Immature natural killer cell (primary cell): ENCODE measurements around the gene PCBP3. TPM values are rescaled to one million over a fixed set of nuclear protein-coding genes. Genes with fewer than 3 reads are reported as not detected.

ENCODE experiments used
- DNase-seq, 3 donors: peaks; one replicate each; pipeline ENCODE4 v3.0.0; 2022; ENCODE audit warnings: mixed read lengths in 1 of 3
- H3K27ac Mint-ChIP-seq, 6 donors: one replicate each; pipeline ENCODE4 v1.8.0; 2020; ENCODE audit warnings: mixed read lengths in 6 of 6, mild to moderate bottlenecking in 5 of 6, inconsistent platforms in 4 of 6, moderate library complexity in 3 of 6
- H3K27me3 Mint-ChIP-seq, 3 donors: one replicate each; pipeline ENCODE4 v1.8.0; 2020 to 2021; ENCODE audit warnings: low read depth in 3 of 3, mild to moderate bottlenecking in 3 of 3, mixed read lengths in 3 of 3, moderate library complexity in 3 of 3, inconsistent platforms in 1 of 3
- H3K36me3 Mint-ChIP-seq, 3 donors: one replicate each; pipeline ENCODE4 v1.8.0; 2020; ENCODE audit warnings: mixed read lengths in 3 of 3, inconsistent platforms in 2 of 3, mild to moderate bottlenecking in 2 of 3
- H3K4me1 Mint-ChIP-seq, 2 donors: one replicate each; pipeline ENCODE4 v1.8.0; 2020; ENCODE audit warnings: inconsistent platforms in 2 of 2, mild to moderate bottlenecking in 2 of 2, mixed read lengths in 2 of 2, moderate library complexity in 1 of 2
- H3K4me3 Mint-ChIP-seq, 5 donors: one replicate each; pipeline ENCODE4 v1.8.0; 2020; ENCODE audit warnings: mild to moderate bottlenecking in 5 of 5, mixed read lengths in 5 of 5, inconsistent platforms in 3 of 5, moderate library complexity in 3 of 5
- H3K9me3 Mint-ChIP-seq, 6 donors: one replicate each; pipeline ENCODE4 v1.8.0; 2020; ENCODE audit warnings: mild to moderate bottlenecking in 6 of 6, mixed read lengths in 6 of 6, inconsistent platforms in 4 of 6, moderate library complexity in 3 of 6
- polyA plus RNA-seq, 3 donors: library from polyadenylated mRNA; unstranded; fragments of 300-500 nt; fragmentation: Illumina TruSeq; gene quantifications; one replicate each; pipeline ENCODE4 v1.2.3, GENCODE V29; 2021

Gene PCBP3
- polyA plus RNA-seq, 3 donors from 2014 or later, result 0.27 to 0.71 TPM; not detected in 1

DNA sequence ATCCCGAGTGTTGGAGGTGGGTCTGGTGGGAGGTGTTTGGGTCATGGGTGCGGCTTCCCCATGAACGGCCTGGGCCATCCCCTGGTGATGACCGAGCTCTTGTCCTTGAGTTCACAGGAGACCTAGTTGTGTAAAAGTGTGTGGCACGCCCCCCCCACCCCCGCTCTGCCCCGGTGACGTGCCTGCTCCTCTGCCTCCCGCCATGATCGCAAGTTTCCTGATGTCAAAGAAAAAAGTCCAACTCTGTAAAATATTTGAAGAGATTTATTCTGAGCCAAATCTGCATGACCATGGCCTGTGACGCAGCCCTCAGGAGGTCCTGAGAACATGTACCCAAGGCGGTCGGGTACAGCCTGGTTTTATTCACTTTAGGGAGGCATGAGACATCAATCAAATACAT lies 212.9 kb downstream of the PCBP3 start:
- Mint-ChIP-seq H3K9me3 (no peaks in the 10 kb centered on the region), H3K4me1 (peaks cover 0 to 1% of the 10 kb centered on the region in 2 donors), H3K36me3 (no peaks in the 10 kb centered on the region), H3K4me3 (no peak overlapping the region), H3K27ac (no peak overlapping the region), H3K27me3 (peaks cover 0 to 7% (median 2%) of the 10 kb centered on the region in 3 donors)
- DNase-seq, result no peak

GRCh38 chr21:45856906-45857305 lies 213.4 kb downstream of the PCBP3 start:
- Mint-ChIP-seq H3K4me3 (no peak overlapping the region), H3K36me3 (no peaks in the 10 kb centered on the region), H3K27ac (no peak overlapping the region), H3K9me3 (no peaks in the 10 kb centered on the region), H3K4me1 (peaks cover 0 to 1% of the 10 kb centered on the region in 2 donors), H3K27me3 (peaks cover 0 to 8% (median 2%) of the 10 kb centered on the region in 3 donors)
- DNase-seq, result no peak

DNA sequence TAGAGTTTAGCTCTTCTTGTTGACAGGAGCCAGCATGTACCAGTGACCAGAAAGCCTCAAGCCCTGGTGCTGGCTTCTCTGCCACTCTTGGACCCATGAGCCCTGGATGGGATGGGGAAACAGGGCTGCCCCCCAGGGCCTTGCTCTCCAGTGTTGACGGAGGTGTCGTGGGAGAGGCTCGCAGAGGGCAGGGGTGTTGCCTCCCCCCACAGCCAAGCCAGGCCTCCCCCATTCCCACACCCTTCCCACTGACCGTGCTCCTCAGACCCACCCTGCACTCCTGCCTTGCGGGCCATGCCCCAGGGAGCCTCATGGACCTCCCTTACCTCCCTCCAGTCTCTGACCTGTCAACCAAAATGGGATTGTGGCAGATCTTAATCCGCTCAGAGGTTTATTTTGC lies 214.2 kb downstream of the PCBP3 start:
- Mint-ChIP-seq H3K36me3 (no peaks in the 10 kb centered on the region), H3K27me3 (peaks cover 0 to 8% (median 4%) of the 10 kb centered on the region in 3 donors), H3K9me3 (no peaks in the 10 kb centered on the region), H3K4me1 (peaks cover 0 to 1% of the 10 kb centered on the region in 2 donors), H3K27ac (no peak overlapping the region), H3K4me3 (no peak overlapping the region)
- no peak for DNase-seq

- DNase-seq, result no peak
- Mint-ChIP-seq H3K27ac (no peak overlapping the region), H3K36me3 (no peaks in the 10 kb centered on the region), H3K4me3 (no peak overlapping the region), H3K27me3 (peaks cover 0 to 6% (median 4%) of the 10 kb centered on the region in 3 donors), H3K9me3 (no peaks in the 10 kb centered on the region), H3K4me1 (peaks cover 0 to 1% of the 10 kb centered on the region in 2 donors)
Observed at GRCh38 chr21:45858180-45858579, 214.7 kb downstream of the PCBP3 start.

DNA sequence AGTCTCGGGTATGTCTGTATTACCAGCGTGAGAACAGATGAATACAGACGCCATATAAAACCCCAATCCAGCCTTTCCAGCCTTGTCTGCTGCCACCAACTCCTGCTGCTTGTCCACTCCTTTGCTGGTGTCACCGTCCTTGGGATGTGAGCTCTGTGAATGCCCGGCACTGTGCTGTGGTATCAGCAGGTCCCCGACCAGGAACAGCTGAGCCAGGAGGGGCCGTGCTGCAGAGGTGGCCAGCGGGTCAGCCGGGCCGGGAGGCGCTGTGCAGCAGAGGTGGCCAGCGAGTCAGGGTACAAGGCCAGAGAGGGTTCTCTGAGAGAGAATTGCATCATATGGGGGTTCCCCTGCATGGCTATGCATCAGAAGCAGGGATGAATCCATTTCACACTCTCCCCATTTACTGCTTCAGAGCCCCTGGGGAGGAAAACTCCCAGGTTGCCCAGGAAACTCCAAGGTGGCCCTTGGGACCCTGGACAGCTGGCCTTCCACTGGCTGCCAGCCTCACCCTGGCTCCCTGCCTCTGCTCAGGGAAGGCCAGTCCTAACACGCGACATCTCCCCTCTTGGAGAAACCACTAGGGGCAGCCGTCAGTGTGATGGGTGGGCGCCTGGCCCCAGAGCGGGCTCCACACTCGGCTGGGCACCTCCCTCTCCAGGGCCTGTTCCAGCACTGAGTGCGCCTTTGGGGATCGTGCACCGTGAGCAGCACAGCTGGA lies 215.7 kb downstream of the PCBP3 start:
- no peaks in the 10 kb centered on the region for H3K9me3 Mint-ChIP-seq
- no peak overlapping the region for H3K27ac Mint-ChIP-seq
- no peak overlapping the region for H3K4me3 Mint-ChIP-seq
- DNase-seq, result no peak
- H3K4me1 Mint-ChIP-seq, result peaks cover 0 to 1% of the 10 kb centered on the region in 2 donors
- H3K36me3 Mint-ChIP-seq, result no peaks in the 10 kb centered on the region
- H3K27me3 Mint-ChIP-seq, result peaks cover 0 to 11% (median 4%) of the 10 kb centered on the region in 3 donors

- H3K4me1 Mint-ChIP-seq, result peaks cover 0 to 1% of the 10 kb centered on the region in 2 donors
- no peak overlapping the region for H3K27ac Mint-ChIP-seq
- H3K9me3 Mint-ChIP-seq, result no peaks in the 10 kb centered on the region
- H3K36me3 Mint-ChIP-seq, result no peaks in the 10 kb centered on the region
- H3K4me3 Mint-ChIP-seq, result no peak overlapping the region
- DNase-seq, result no peak
- peaks cover 0 to 9% (median 4%) of the 10 kb centered on the region in 3 donors for H3K27me3 Mint-ChIP-seq
Observed at GRCh38 chr21:45859762-45860357, 216.3 kb downstream of the PCBP3 start.

- H3K36me3 Mint-ChIP-seq, result no peaks in the 10 kb centered on the region
- H3K4me3 Mint-ChIP-seq, result no peak overlapping the region
- no peaks in the 10 kb centered on the region for H3K9me3 Mint-ChIP-seq
- peaks cover 0 to 9% (median 1%) of the 10 kb centered on the region in 3 donors for H3K27me3 Mint-ChIP-seq
- H3K4me1 Mint-ChIP-seq, result peaks cover 0 to 1% of the 10 kb centered on the region in 2 donors
- no peak for DNase-seq
- no peak overlapping the region for H3K27ac Mint-ChIP-seq
Observed at GRCh38 chr21:45860493-45861155, 217.1 kb downstream of the PCBP3 start.

- peak in 2 of 3 donors; percentile 8 to 23 for DNase-seq
- Mint-ChIP-seq H3K27ac (no peak overlapping the region), H3K9me3 (no peaks in the 10 kb centered on the region), H3K4me1 (peaks cover 0 to 1% of the 10 kb centered on the region in 2 donors), H3K36me3 (no peaks in the 10 kb centered on the region), H3K4me3 (peak overlapping the region in 2 of 5 donors; percentile 3 to 15), H3K27me3 (peaks cover 0 to 9% (median 1%) of the 10 kb centered on the region in 3 donors)
Observed at GRCh38 chr21:45861156-45861870, 217.8 kb downstream of the PCBP3 start.

DNA sequence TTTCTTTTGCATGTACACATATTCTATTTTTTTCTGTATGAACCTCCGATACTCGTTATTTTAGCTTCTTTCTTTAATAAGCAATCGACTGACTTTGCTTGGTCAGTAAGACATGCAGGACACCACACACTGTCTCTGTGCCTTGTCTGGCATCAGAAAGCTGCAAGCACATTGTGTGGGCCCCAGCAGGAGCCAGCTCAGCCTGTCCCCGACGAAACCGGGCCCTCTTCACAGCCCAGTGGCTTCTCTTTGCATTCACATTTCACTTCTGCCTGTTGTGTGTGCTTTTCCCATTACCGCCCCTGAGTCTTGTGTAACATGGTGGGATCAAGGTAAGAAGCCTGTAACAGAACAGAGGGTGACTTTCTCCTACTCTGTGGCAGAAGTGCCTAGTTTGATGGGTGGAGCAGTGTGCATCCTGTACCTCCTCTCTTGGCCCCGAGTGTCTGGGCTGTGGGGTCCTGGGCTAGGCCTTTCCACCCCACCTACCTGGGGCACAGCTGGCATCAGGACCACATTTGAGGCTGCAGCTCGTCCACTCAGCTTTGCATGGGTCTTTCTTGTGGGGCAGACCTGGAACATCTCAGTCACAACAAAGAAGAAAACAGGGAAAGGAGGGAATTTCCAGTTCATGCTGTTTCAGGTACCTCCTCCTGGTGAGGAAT lies 219.2 kb downstream of the PCBP3 start:
- Mint-ChIP-seq H3K27ac (no peak overlapping the region), H3K4me3 (no peak overlapping the region), H3K27me3 (peaks cover 0 to 9% (median 1%) of the 10 kb centered on the region in 3 donors), H3K4me1 (peaks cover 0 to 3% of the 10 kb centered on the region in 2 donors), H3K36me3 (no peaks in the 10 kb centered on the region), H3K9me3 (no peaks in the 10 kb centered on the region)
- no peak for DNase-seq

DNA sequence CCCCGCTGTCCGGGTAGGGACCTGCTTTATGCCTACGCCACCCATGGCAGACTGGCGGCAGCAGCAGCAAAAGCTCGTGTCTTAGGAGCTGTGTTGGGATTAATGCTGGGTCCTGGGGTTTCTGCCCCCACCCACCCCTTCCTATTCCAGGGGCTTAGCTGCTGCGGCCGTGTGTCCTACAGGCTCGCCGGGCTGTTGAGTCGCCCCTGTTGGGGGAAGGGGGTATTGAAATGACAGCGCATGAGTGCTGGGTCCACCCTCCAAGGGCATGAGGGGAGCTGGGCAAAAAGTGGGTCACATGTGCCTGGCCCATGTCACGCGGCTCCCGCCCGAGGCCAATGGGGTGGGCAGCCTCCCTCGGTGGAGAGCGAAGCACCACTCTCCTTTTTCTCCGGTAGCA lies 219.7 kb downstream of the PCBP3 start:
- H3K4me3 Mint-ChIP-seq, result no peak overlapping the region

DNA sequence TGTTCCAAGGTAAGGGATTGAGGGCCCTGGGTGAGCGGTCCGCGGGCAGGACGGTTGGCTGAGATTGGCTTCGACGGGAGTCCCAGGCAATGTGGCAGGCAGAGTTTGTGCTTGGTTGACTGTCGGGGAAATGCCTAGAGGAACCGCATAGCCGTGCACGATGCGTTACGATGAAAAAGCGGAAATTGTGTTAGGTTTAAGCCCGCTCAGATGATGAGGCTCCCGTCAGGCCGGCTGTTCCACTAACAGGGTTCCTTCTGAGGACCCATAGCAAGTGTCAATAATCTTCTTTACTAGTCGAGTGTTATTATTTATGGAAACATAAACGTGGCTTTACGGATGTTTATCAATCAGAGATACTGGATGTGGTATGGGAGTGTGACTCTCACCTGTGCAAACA lies 220.2 kb downstream of the PCBP3 start:
- Mint-ChIP-seq H3K36me3 (no peaks in the 10 kb centered on the region), H3K27me3 (peaks cover 0 to 9% (median 1%) of the 10 kb centered on the region in 3 donors), H3K27ac (no peak overlapping the region), H3K4me1 (peaks cover 0 to 3% of the 10 kb centered on the region in 2 donors), H3K9me3 (no peaks in the 10 kb centered on the region), H3K4me3 (no peak overlapping the region)
- DNase-seq, result no peak

More for the DNA sequence above, 219.7 kb downstream of the PCBP3 start:
- H3K27me3 Mint-ChIP-seq, result peaks cover 0 to 9% (median 1%) of the 10 kb centered on the region in 3 donors
- no peaks in the 10 kb centered on the region for H3K36me3 Mint-ChIP-seq
- no peak for DNase-seq
- no peak overlapping the region for H3K27ac Mint-ChIP-seq
- H3K4me1 Mint-ChIP-seq, result peaks cover 0 to 3% of the 10 kb centered on the region in 2 donors
- H3K9me3 Mint-ChIP-seq, result no peaks in the 10 kb centered on the region

DNA sequence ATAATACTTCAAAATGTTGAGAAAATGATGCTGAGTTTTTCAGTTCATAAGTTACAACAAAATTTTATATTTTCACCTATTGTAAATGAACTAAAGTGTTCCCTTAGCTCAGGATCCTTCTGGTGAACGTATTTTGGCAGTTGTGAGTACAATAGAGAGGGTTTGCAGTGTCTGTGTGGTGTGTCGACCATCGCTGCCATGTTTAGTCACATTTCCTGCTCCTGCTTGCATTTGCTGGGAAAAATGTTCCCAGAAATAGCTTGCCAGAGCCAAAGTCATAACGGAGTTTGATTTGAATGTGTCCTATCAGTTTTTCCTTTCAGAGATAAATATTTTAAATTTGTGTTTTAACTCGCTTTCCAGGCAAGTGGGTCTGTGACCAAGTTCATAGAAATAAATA lies 220.9 kb downstream of the PCBP3 start:
- Mint-ChIP-seq H3K4me3 (no peak overlapping the region), H3K9me3 (no peaks in the 10 kb centered on the region), H3K4me1 (peaks cover 0 to 3% of the 10 kb centered on the region in 2 donors), H3K27ac (no peak overlapping the region), H3K27me3 (peaks cover 0 to 9% (median 1%) of the 10 kb centered on the region in 3 donors), H3K36me3 (no peaks in the 10 kb centered on the region)
- no peak for DNase-seq

DNA sequence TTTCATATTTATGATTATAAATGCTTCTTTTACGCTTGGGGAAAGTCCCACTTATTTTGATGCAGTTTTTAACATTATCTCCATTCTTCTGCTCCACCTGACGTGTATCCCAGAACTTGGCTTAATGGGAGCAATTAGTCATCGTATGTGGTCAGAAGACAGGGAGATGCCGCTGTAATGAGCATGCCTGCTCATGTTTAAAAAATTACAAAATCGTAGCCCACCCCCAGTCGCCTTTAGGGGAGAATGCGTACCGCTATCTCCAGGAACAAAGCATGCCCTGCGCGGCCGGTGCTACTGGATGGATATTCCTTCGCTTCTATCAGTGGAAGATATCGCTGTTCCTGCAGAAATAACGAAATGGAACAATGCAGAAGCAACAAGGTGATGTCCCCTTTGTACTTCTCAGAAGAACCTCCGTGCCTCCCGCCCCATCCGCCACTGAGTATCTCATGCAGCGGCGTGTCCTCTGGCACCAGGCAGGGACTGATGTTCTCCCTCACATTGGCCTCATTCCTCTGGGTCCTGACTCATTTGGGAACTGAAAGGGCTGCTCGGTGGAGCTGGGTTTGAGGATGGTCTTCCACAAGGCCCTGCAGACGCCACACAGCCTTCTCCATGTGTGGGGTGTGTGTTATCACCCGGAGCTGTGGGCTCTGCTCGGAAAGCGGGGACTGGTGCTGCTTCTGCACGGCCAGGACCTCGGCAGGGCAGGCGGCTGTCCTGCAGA lies 221.7 kb downstream of the PCBP3 start:
- Mint-ChIP-seq H3K27ac (no peak overlapping the region), H3K4me1 (peaks cover 0 to 3% of the 10 kb centered on the region in 2 donors), H3K9me3 (no peaks in the 10 kb centered on the region), H3K4me3 (no peak overlapping the region), H3K27me3 (peaks cover 0 to 9% (median 1%) of the 10 kb centered on the region in 3 donors), H3K36me3 (no peaks in the 10 kb centered on the region)
- no peak for DNase-seq
